HepG2 (cell line): ENCODE measurements around the gene TRPC4AP.

Source experiments
- CTCF ChIP-seq: sonication (generic); formaldehyde crosslinking; IDR thresholded peaks from 2 replicates; pipeline ENCODE4 v1.5.0; 2020; ENCODE audit warnings: mild to moderate bottlenecking, missing genetic modification reagents, moderate library complexity
- POLR2AphosphoS5 ChIP-seq: IDR thresholded peaks from 2 replicates; pipeline ENCODE4 v1.6.1; 2012; ENCODE audit warnings: low read depth, low read length
- RFX5 ChIP-seq: IDR thresholded peaks from 2 replicates; pipeline ENCODE4 v1.6.1; 2011; ENCODE audit warnings: low read depth, low read length, improper control_type of control experiment
- SETDB1 ChIP-seq: sonication (generic); formaldehyde crosslinking; IDR thresholded peaks from 2 replicates; pipeline ENCODE4 v1.5.1; 2020; ENCODE audit warnings: missing genetic modification reagents, mild to moderate bottlenecking, borderline replicate concordance
- SIN3A ChIP-seq: IDR thresholded peaks from 2 replicates; pipeline ENCODE4 v1.6.1; 2011; ENCODE audit warnings: low read depth, mild to moderate bottlenecking, control low read depth, low read length, borderline replicate concordance
- SKIL ChIP-seq: sonication (generic); formaldehyde crosslinking; IDR thresholded peaks from 2 replicates; pipeline ENCODE4 v1.8.0; 2022; ENCODE audit warnings: missing genetic modification reagents, mild to moderate bottlenecking, moderate library complexity, borderline replicate concordance
- SOX5 ChIP-seq: IDR thresholded peaks from 2 replicates; pipeline ENCODE4 v1.6.1; 2016; ENCODE audit warnings: borderline replicate concordance
- TGIF2 ChIP-seq: IDR thresholded peaks from 2 replicates; pipeline ENCODE4 v1.6.1; 2016; ENCODE audit warnings: control low read depth, missing compliant biosample characterization
- ZNF776 ChIP-seq: sonication (generic); formaldehyde crosslinking; IDR thresholded peaks from 2 replicates; pipeline ENCODE4 v1.4.0; 2020; ENCODE audit warnings: mild to moderate bottlenecking, missing genetic modification reagents
- TF ChIP-seq, protein P1 (sequence below): sonication (generic); formaldehyde crosslinking; IDR thresholded peaks from 2 replicates; pipeline ENCODE4 v1.4.0; 2020; ENCODE audit warnings: missing genetic modification reagents

GRCh38 chr20:35004749-35005462 is 87.7 kb downstream of the TRPC4AP start:
- TF ChIP-seq RFX5 (no peak), ZNF776 (CRISPR knock-in tag) (no peak), SOX5 (CRISPR knock-in tag) (no peak), SIN3A (no peak), POLR2AphosphoS5 (no peak), CTCF (CRISPR knock-in tag) (no peak), TGIF2 (CRISPR knock-in tag) (no peak), SETDB1 (CRISPR knock-in tag) (no peak), SKIL (no peak)
- TF ChIP-seq, protein P1, sequence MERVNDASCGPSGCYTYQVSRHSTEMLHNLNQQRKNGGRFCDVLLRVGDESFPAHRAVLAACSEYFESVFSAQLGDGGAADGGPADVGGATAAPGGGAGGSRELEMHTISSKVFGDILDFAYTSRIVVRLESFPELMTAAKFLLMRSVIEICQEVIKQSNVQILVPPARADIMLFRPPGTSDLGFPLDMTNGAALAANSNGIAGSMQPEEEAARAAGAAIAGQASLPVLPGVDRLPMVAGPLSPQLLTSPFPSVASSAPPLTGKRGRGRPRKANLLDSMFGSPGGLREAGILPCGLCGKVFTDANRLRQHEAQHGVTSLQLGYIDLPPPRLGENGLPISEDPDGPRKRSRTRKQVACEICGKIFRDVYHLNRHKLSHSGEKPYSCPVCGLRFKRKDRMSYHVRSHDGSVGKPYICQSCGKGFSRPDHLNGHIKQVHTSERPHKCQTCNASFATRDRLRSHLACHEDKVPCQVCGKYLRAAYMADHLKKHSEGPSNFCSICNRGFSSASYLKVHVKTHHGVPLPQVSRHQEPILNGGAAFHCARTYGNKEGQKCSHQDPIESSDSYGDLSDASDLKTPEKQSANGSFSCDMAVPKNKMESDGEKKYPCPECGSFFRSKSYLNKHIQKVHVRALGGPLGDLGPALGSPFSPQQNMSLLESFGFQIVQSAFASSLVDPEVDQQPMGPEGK (CRISPR knock-in tag), result no peak
